GM19438 (cell line): ENCODE results near the gene CCDC93.
"Not testable (repeated sequence)": the region's sequence is repeated elsewhere in the genome, so short reads cannot be mapped to it uniquely, and the experiment has no call there.

Source experiments
- ATAC-seq: cut with Tn5 transposase; IDR thresholded peaks from one replicate; pipeline ENCODE4 v1.9.1; 2021; ENCODE audit warnings: low read depth; ENCODE audit not compliant: unreplicated experiment

The CCDC93 gene

DNA sequence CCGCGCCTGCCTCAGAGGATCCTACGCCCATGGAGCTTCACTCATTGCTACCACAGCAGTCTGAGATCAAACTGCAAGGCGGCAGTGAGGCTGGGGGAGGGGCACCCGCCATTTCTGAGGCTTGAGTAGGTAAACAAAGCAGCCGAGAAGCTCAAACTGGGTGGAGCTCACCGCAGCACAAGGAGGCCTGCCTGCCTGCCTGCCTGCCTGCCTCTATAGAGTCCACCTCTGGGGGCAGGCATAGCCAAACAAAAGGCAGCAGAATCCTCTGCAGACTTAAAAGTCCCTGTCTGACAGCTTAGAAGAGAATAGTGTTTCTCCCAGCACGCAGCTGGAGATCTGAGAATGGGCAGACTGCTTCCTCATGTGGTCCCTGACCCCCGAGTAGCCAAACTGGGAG lies 90.4 kb downstream of the CCDC93 start:
- not testable (repeated sequence) for ATAC-seq

DNA sequence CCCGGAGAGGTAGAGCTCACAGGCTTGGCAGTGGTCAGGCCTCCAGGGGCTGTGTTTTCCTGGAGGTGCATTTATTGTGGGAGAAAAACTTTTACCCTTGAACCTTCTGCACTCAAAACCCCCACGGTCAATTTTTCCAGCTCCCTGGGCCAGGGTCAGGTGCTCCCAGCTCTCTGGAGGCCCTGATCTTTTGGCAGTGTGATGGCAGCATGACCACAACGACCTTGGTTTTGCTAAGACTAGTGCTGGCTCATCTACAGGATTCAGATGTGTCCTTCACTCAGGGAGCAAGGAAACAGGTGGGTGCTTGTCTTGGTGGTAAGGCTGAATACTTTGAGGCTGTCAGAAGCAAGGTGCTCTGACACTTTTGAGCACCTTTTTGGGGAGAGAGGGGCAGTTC lies 92.3 kb downstream of the CCDC93 start:
- no peak for ATAC-seq

DNA sequence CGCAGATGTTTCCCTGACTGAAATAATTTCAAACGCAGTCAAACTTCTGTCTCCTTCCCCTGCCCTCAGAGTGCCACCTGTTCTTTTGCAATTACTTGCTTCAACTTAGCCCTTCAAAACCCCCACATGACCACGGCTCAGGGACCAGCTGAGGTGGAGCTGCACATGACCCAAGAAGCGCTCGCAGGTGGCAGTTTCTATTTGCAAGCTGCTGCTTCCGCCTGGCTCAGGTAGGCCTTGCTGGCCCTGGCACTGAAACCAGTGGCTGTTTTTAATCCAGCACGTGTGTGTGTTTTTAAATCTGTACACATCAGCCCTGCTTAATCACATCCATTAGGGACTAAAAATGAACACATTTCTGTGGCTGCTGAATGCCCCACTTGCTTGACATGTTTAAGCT lies 95.3 kb downstream of the CCDC93 start:
- no peak for ATAC-seq

DNA sequence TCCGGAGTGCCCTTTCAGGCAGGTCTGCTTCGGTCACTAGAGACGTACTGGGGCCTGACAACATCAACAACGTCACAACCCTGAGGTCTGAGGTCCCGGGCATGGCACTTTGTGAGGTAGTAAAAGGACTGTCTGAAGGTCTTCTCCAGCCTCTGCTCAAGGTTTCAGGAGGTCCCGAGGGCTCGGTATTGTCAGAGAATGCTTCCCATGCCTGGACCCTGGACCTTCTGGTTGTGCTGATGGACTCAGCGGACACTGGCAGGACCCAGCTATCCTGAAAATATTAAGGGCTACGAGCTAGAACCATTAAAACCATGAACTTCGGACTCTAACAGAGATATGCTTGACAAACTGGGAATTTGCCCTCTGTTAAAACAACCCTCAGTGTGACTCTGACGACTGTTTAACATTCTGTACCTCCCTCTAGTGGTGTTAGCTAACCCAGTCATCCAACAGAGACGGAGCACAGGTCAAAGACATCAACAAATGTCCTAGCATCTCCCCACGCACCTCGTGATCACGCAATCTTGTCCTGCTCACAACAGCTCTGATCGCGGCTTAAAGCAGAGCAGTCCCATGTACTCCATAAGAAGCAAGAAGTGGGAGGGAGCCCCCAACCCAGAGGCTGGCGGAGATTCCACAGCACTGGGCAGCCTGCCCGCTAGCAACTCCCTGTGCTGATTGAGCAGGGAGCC lies 96.5 kb downstream of the CCDC93 start:
- ATAC-seq: no peak

DNA sequence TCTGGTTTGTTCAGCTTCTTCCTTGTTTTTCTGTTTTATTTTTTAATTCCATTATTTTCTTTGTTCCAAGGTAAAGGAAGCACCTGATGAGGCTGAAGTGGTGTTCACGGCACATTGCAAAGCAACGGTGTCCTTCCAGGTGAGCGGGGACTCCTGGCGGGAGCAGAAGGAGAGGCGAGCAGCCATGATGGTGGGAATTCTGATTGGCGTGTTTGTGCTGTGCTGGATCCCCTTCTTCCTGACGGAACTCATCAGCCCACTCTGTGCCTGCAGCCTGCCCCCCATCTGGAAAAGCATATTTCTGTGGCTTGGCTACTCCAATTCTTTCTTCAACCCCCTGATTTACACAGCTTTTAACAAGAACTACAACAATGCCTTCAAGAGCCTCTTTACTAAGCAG lies 110.9 kb downstream of the CCDC93 start:
- no peak for ATAC-seq

DNA sequence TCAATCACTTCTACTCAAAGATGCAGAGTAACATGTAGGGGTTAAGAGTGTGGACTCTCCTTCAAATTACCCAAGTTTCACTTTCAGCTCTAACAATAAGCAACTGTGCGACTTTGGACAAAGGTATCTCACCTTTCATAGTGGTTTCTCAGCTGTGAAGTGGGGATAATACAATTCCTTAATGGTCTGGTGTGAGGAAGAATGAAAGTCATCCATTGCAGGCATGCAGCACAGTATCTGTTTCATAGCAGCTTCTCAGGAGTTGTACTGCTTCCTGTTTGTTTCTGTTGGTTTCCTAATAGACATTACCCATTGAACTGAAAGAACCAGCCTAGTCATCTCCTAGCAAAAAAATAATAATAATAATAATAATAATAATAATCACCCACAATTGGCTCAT lies 125.0 kb downstream of the CCDC93 start:
- no peak for ATAC-seq

DNA sequence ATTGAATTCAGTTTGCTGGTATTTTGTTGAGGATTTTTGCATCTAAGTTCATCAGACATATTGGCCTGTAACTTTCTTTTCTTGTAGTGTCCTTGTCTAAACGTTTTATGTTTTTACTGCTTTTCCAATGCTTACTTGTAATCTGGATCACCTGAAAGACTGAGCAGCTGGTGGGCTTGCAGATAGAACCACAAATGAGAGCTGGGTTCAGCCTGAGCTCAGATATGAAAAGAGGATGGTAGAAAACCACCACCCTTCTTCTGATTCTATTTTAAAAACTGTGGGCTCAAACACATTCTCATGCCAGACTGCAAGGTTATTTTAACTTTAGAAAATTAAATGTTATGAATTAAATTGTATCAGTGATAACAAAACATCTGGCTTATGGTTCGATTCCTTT lies 128.6 kb downstream of the CCDC93 start:
- ATAC-seq: no peak

DNA sequence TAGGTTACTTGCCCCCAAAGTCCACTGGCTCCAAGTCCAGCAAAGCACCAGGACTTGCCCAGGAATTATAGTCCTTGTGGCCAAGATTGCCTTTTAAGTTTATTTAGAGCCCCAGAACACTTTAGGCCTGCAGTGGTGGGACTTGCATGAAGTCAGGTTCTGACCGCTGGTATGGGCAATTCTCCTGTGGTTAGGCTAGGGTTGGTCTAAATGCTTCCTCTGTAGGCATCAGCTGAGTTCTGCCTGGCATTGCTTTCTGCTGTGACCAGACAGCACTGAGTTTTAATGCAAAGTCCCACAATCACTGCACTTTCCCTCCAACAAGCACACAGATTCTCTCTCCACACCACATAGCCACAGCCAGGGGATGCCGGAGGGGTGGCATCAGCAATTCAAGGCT lies 134.9 kb downstream of the CCDC93 start:
- ATAC-seq: no peak

DNA sequence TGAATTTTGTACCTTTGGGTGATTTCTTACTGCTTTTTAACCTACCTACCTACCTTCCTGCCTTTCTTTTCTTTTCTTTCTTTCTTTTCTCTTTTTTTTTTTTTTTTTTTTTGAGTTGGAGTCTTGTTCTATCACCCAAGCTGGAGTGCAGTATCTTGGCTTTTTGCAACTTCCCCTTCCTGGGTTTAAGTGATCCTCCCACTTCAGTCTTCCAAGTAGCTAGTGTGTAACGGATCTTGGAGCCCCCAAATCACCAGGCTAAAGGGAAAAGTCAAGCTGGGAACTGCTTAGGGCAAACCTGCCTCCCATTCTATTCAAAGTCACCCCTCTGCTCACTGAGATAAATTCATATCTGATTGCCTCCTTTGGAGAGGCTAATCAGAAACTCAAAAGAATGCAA lies 138.1 kb downstream of the CCDC93 start:
- no peak for ATAC-seq
